ENCODE data around the gene ZCCHC14. TPM values are rescaled to one million over a fixed set of nuclear protein-coding genes. Genes with fewer than 3 reads are reported as not detected.
A peak's percentile ranks its signal among the peaks of the same experiment; 100 is the strongest.

ZCCHC14 gene
- total and polyA plus RNA-seq, 2 of the 13 experiments (the other 11 are each of a cell fraction or from before 2014, with no cell fraction given) = 12.4 to 12.5 TPM

DNA sequence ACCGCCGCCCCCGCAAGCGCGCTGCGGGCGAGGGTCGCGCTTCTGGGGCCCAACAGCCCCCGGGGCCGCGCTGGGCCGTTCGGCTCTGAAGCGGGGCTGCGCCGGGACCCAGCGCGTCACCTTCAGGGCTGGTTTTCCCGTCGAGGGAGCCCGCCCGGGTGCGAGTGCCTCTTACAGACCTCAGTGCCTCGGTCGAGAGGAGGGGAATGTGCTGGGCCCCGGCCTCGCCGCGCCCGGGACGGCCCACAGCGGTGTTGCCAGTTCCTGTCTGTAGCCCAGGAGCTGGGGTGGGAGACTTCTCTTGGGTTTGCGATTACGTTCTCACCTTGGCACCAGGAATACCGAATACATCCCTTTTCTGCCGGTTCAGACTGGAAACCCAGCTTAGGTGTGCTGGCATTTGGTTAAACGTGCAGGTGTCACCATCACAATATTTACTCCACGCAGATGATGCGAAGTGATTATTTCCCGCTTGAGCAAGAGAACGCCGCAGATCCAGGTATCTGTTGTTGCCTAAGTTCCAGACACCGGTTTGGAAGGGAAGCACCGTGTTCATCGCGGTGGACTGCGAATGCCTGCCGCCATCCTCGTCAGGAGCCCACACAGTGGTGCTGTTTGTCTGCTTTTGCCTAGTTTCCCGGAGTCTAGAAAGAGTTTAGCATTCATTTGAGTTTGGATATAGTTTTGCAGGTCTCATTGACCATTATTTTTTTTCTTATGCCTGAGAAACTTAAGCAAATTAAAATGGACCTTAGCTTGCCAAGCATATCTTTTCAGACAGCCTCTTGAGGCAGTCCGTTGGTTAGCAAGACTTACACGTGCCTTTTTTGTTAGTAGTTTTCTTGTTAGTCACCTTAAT is 99.8 kb downstream of the ZCCHC14 start (continued):
- TF ChIP-seq SNAI1 (CRISPR knock-in tag; IDR thresholded peaks at IDR 0.05; ENCODE audit: borderline replicate concordance) = 0 out of 2 replicates have a peak, but pooled peaks have one; percentile 51
- TF ChIP-seq ATF2 (CRISPR knock-in tag; IDR thresholded peaks at IDR 0.05) = no peak
- peak; percentile 38; the same call in 1 of the 2 replicates for TF ChIP-seq ZNF780A (CRISPR knock-in tag; IDR thresholded peaks at IDR 0.05)
- peak; percentile 35; the same call in 1 of the 2 replicates for TF ChIP-seq SOX5 (CRISPR knock-in tag; IDR thresholded peaks at IDR 0.05; ENCODE audit: borderline replicate concordance)
- 0 out of 2 replicates have a peak, but pooled peaks have one; percentile 52 for TF ChIP-seq ZBTB44 (CRISPR knock-in tag; IDR thresholded peaks at IDR 0.05)
- TF ChIP-seq FOXO1 (CRISPR knock-in tag; IDR thresholded peaks at IDR 0.05) = no peak
- TF ChIP-seq ZNF713 (CRISPR knock-in tag; IDR thresholded peaks at IDR 0.05) = peak; percentile 84; the same call in 1 of the 2 replicates
- TF ChIP-seq ZNF564 (CRISPR knock-in tag; IDR thresholded peaks at IDR 0.05) = peak; percentile 34; the same call in 1 of the 2 replicates
- TF ChIP-seq DNMT1 (CRISPR knock-in tag; IDR thresholded peaks at IDR 0.05) = 0 out of 2 replicates have a peak, but pooled peaks have one; percentile 28
- TF ChIP-seq, protein P1, sequence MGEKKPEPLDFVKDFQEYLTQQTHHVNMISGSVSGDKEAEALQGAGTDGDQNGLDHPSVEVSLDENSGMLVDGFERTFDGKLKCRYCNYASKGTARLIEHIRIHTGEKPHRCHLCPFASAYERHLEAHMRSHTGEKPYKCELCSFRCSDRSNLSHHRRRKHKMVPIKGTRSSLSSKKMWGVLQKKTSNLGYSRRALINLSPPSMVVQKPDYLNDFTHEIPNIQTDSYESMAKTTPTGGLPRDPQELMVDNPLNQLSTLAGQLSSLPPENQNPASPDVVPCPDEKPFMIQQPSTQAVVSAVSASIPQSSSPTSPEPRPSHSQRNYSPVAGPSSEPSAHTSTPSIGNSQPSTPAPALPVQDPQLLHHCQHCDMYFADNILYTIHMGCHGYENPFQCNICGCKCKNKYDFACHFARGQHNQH (CRISPR knock-in tag; IDR thresholded peaks at IDR 0.05) = 0 out of 2 replicates have a peak, but pooled peaks have one; percentile 67
- TF ChIP-seq RXRA (CRISPR knock-in tag; IDR thresholded peaks at IDR 0.05) = 0 out of 2 replicates have a peak, but pooled peaks have one; percentile 33
- TF ChIP-seq MYPOP (CRISPR knock-in tag; IDR thresholded peaks at IDR 0.05) = 0 out of 2 replicates have a peak, but pooled peaks have one; percentile 22
- TF ChIP-seq DMAP1 (CRISPR knock-in tag; IDR thresholded peaks at IDR 0.05) = peak; percentile 39; the same call in 1 of the 2 replicates
- TF ChIP-seq TAF1 (CRISPR knock-in tag; IDR thresholded peaks at IDR 0.05) = peak; percentile 59
- peak; percentile 69 for TF ChIP-seq STAG1 (CRISPR knock-in tag; IDR thresholded peaks at IDR 0.05)
- TF ChIP-seq ZNF850 (CRISPR knock-in tag; conservative IDR thresholded peaks at IDR 0.05) = 0 out of 2 replicates have a peak, but pooled peaks have one; percentile 22
- peak; percentile 68; the same call in 1 of the 2 replicates for TF ChIP-seq ZSCAN31 (CRISPR knock-in tag; IDR thresholded peaks at IDR 0.05; ENCODE audit: low read depth)
- 0 out of 2 replicates have a peak, but pooled peaks have one; percentile 37 for TF ChIP-seq HDAC2 (CRISPR knock-in tag; IDR thresholded peaks at IDR 0.05)
- no peak for TF ChIP-seq EHMT2 (IDR thresholded peaks at IDR 0.05; ENCODE audit: borderline replicate concordance, low read depth, low read length)
- 0 out of 2 replicates have a peak, but pooled peaks have one; percentile 65 for TF ChIP-seq FOXO4 (CRISPR knock-in tag; conservative IDR thresholded peaks at IDR 0.05)

Data from HepG2 (cell line).